ENCODE results near the gene JAG2. TPM values are rescaled to one million over a fixed set of nuclear protein-coding genes. Genes with fewer than 3 reads are reported as not detected.

The JAG2 gene
- polyA plus RNA-seq, 4 donors = 6.8 to 11.4 (median 9.8) TPM

DNA sequence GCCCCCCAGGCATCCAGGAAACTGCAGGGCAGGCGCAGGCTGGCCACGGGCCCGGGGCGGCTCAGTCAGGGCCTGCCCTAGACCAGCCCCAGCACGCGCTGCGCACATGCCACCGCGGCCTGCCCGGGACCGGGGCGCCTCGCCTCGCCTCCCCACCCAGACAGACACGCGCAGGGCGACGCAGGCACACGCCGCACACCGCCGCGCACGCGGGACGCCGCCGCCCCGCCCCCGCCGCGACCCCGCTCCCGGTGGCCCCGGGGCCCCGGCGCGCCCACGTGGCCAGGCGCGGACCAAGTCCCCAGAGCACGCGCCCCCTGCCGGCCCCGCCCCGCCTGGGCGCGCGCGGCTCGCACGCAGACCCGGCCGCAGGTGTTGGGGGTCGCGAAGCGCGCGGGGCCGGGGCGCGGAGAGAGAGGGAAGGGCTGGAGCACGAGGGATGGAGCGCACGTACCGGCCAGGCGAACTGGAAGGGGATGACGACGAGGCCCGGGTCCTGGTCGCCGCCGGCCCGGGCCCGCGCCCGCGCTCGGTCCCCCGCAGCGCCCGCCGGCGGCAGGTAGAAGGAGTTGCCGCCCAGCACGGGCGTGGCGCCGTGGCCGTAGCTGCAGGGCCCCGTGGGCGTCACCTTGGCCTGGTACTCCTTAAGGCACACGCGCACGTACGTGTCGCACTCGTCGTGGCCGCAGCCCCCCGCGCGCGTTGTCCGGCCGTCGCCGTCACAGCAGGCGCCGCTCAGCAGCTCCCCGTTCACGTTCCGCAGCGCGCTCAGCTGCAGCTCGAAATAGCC lies 1.1 kb downstream of the JAG2 start:
- no peak for DNase-seq (ENCODE audit: low read depth in 4 of 4, low spot score in 2 of 4)

DNA sequence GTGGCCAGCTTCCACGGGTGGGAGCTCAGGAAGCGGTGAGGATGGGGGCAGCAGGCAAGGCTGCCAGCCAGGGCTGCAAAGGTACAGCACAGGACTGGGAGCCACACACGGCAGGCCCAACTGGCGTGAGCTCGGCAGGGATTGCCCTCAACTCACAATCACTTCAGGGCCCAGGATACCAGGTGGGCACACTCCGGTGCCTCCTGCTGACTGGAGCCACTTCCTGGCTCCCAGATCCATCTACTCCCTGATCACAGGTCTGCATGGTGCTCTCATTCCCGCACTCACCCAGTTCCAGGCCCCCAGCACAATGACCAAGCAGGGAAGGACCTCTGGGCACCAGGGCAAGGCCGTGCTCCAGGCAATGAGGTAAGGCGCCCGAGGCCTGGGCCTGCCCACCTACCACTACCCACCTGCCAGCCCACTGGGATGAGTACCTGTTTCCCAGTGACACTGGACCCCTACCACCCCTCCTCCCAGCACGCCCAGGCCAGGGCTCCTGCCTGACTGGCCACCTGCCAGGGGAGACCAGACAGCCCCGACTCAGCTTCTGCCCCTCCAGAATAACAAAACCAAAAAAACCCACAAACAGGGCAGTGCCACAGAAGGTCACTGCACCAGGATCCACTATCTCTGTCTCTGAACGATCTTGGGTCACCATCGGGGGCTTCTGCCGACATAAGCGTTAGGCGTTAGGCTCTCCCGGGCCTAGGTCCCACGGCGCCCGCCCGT lies 1.8 kb downstream of the JAG2 start:
- DNase-seq (ENCODE audit: low read depth in 4 of 4, low spot score in 2 of 4) = no peak

DNA sequence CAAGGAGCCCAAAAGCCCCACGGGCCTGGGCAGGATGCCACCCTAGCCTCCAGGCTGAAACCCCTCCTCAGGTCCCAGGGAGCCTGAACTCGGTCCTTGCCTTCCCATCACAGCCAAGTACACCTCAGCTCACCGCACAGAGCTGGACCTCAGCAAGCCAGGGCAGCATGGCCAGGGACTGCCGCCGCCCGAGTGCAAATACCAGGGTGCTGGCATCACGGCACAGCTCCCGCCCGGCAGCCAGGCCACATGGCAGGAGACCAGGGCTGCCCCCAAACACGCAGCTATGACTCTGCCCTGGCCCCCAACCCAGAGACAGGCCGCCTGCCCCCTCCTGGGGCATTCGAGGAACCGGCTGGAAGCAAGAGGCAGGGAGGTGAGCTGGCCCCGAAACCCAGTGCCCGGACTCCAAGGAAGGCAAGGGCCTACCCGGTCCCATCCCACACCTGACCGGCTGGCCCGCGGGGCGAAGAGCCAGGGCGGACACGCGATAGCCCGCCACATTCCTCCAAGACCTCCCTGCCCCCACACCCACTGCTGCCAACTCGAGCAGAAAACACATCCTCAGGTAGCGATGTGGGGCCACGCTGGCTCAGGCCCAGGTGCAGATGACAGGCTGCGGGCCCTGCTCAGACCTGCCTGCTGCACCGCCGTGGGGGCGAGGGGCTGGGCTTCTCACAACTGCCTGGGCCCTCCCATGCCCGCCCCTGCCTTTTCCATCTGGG lies 2.7 kb downstream of the JAG2 start:
- no peak for DNase-seq (ENCODE audit: low read depth in 4 of 4, low spot score in 2 of 4)

DNA sequence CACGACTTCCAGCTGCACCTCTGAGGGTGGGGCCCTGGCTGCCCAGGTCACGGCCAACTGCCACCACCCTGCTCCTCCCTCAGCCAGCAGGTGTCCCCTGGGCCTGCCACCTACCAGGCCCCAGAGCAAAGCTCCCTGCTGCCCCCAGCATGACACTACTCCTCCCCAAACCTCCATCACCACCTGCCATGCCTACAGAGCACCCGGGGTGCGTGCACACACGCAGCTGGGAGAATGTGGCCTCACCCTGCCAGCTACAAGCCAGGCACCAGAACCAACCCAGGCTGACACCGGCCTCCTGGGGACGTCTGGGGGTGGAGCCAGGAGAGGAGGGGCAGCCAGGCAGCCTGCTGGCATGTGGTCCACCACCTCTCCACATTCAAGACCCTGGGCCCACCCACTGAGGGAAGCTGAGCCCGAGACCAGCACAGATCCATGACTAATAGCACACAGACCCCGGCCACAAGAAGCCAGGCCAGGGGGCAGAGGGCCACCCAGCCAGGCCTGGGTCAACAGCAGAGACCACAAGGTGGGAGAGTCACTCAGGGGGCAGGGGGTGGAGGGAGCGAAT lies 3.4 kb downstream of the JAG2 start:
- DNase-seq (ENCODE audit: low read depth in 4 of 4, low spot score in 2 of 4) = no peak

DNA sequence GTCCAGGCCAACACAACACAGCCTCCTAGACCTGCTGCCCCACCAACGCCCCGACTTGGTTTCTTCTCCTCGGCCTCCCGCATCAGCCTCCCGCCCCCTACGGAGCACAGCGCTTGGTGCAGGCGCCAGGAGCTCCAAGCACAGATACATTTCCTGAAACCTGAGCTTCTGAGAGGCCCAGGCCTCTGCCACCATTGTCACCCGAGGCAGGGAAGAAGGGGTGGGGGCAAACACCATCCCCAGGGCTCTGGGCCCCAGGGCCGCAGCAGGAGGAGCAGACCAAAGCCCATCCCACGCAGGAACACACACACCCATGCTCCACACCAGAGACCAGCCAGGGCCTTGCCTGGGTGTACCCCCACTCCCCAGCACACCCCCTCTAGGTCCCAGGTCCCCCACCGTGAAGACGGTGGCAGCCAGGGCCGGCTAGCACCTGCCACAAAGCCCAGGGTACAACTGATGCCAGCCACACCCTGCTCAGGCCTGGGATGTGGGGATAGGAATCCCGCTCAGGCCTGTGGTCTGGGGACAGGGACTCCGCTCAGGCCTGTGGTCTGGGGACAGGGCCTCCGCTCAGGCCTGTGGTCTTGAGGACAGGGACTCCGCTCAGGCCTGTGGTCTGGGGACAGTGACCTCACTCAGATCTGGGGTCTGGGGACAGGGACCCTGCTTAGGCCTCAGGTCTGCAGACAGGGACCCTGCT lies 5.4 kb downstream of the JAG2 start:
- DNase-seq (ENCODE audit: low read depth in 4 of 4, low spot score in 2 of 4) = no peak

DNA sequence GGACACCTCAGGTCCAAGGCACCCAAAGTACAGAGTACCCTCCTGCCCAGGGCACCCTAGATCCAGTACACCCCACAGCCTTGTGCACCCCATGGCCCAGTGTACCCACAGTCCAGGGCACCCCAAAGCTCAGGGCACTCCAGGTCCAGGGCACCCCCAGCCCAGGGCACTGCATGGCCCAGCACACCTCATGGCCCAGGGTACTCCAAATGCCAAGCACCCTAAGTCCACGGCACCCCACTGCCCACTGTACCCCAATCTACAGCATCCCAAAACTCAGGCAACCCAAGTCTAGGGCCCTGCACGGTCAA lies 6.0 kb downstream of the JAG2 start:
- no peak for DNase-seq (ENCODE audit: low read depth in 4 of 4, low spot score in 2 of 4)

DNA sequence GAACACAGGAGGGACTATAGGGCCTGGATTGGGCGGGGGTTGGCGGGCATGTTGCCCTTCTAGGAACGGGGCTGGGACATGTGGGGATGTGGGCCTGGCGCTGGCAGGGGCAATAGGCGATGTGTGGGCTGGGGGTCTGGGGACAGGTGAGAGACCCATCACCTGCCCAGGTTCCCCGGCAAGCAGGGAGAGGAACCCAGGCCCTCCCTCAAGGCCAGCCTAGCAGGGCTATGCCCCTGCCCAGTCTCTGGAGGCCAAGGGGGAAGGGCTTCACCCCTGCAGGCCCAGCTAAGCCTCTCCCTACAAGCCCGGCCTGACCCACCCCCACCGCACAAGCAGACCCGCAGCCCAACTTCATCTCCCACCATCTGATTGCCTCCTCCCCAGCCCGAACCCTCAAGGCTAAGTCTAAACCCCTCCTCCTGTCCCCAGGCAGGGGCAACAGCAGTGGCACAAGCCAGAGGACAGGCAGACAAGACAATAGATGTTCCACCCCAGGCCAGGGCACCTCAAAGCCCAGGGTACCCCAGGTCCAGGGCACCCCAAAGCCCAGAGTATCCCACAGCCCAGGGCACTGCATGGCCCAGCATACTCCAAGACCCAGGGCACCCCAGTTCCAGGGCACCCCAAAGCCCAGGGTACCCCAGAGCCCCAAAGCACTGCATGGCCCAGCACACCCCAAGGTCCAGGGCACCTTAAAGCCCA lies 6.5 kb downstream of the JAG2 start:
- DNase-seq (ENCODE audit: low read depth in 4 of 4, low spot score in 2 of 4) = no peak

DNA sequence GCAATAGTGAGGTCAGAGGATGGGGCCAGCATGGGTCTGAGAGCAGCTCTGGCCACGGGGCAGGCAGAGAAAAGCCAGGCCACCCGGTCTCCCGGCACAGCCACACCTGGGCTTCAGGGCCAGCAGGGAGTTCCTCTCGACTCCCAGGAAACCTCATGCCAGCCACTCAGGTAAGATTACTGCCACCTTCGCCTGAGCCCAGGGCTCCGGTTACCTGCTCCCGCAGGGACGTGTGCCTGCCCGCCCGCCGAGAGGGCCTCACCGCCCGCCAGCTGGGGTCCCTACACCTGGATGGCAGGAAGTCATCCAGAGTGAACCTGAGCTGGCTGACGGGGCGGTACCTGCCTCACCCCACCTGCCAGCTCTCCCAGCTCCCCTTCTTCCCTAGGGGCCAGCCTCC lies 7.3 kb downstream of the JAG2 start:
- no peak for DNase-seq (ENCODE audit: low read depth in 4 of 4, low spot score in 2 of 4)

DNA sequence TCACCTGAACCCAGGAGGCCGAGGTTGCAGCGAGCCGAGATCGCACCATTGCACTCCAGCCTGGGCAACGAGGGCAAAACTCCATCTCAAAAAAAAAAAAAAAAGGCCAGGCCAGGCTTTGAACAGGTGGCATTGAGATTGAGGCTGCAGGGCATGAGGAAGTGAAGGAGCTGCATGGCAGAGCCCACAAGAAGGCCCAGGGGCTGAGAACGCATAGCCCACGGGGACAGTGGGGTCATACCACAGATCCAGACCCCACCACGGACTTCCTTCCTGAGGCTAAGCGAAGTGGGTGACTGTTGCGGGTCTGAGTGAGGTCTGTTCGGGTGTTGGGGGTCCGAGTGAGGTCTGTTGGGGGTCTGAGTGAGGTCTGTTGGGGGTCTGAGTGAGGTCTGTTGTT lies 7.8 kb downstream of the JAG2 start:
- no peak for DNase-seq (ENCODE audit: low read depth in 4 of 4, low spot score in 2 of 4)

DNA sequence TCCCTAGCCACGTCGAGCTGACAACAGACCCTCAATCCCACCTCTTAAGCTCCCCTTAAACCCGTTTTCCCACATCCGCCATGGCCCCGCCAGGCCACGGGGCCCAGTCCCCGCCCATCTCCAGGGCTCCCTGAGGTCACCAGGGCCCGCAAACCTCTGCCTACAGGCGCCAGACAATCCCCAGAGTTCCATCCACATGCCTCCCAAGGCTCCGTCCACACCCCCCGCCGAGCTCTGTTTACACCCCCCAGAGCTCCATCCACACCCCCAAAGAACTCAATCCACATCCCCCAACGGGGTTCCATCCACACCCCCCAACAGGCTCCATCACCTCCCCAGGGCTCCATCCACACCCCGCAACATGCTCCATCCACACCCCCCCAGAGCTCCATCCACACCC lies 9.2 kb downstream of the JAG2 start:
- no peak for DNase-seq (ENCODE audit: low read depth in 4 of 4, low spot score in 2 of 4)

DNA sequence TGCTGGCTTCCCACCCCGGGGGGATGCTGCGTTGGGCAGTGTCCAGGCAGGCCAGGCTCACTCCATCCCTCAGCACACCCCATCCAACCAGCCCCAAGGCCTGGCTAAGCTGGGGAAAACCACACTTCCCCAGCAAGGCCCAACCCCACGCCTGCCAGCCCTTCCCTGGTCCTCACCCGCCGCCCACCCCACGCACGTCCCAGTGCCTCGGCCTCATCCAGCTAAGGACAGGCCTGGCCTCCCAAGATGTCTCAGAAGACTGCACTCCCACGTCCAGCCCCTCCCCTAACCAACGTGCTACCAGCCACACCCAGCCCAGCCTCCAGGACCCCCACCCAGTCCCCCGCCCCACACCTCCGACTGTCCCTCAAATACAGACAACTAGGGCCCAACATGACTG lies 9.8 kb downstream of the JAG2 start:
- no peak for DNase-seq (ENCODE audit: low read depth in 4 of 4, low spot score in 2 of 4)

DNA sequence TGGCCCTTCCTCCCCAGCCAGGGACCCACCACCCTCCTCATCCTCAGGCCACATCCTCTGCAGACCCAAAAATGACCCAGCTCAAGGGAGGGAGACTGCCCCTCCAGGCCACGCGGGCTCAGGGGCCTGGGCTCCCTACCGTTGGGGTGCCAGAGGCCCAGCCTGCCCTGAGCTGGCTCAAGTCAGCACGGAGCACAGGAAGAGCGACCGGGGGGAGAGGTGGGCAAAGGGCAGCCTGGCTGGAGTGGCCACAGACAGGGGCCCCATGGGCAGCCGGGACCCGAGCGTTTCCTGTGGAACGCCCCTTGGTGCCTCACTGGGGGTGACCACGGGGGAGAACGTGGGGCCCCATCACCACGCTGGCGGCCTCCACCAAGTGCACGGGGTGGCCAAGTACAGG lies 10.7 kb downstream of the JAG2 start:
- DNase-seq (ENCODE audit: low read depth in 4 of 4, low spot score in 2 of 4) = no peak

DNA sequence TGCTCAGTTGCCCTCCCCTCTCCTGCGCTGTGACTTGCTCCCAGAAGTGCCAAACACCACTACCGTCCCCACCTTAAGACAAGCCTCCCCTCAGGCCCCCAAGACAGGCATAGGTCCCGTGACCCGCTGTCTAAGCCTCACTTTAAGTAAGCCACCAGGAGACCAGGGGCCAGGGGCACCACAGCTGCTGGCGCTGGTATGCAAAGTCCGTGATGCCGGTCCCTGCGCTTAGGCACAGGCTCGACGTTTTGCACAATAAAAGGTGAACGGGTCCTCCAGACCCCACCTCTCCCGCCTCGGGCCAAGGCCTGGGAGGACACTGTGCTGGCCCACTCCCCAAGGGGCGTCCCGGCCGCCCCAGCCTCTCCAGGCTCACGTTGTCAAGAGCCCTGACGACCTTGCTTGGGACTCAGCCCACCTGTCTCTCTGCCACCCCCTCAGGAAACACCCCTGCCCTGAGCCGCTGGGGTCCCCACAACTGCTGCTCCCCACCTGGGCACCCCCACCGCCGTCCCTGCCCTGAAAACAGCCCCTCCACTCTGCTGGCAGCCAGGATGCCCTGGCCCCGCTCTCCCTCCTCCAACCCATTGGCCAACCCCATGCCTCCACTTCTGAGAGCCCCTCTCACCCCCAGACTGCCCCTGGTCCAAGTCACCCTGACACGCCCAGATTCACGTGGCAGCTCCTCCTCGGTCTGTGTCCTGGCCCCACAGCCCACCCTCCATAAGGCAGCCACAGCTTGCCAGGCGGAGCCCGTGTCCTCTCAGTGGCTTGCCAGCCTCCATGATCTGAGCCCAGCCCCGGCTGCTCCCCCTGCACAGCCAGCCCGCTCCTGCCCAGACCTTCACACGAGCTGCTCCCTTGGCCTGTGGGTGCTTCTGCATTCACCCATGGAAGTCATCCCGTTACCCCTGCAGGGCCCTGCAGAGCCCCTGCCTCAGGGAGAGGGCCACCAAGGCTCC lies 11.9 kb downstream of the JAG2 start:
- no peak for DNase-seq (ENCODE audit: low read depth in 4 of 4, low spot score in 2 of 4)

DNA sequence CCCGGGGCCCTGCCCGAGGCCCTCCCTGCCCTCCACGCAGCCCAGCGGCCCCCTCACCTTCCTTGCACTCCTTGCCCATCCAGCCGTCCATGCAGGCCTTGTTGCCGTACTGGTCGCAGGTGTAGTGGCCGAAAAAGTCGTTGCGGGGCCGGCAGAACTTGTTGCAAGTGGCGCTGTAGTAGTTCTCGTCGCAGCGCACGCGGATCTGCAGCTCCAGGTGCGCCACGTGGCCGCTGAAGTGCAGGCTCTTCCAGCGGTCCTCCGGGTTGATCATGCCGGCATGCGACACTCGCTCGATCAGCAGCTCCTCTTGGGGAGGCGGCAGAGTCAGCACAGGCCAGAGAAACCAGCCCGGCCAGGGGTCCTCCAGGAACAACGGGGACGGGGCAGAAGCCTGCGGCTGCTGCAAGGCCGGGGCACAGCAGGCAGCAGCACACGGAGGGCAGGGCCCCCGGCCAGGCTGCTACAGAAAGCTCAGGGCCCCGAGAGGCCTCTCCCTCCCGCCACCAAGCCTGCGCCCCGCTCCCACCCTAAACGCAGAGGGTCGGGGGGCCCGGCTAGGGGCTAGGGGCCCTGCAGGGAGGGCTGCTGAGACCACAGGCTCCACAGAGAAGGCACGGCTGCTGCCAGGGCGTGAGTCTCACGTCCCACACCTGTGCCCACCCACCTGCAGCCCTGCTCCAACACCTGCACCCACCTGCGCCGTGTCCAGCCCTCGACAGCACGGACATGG lies 12.7 kb downstream of the JAG2 start:
- DNase-seq (ENCODE audit: low read depth in 4 of 4, low spot score in 2 of 4) = no peak

GRCh38 chr14:105155071-105155651 lies 13.4 kb downstream of the JAG2 start:
- no peak for DNase-seq (ENCODE audit: low read depth in 4 of 4, low spot score in 2 of 4)

DNA sequence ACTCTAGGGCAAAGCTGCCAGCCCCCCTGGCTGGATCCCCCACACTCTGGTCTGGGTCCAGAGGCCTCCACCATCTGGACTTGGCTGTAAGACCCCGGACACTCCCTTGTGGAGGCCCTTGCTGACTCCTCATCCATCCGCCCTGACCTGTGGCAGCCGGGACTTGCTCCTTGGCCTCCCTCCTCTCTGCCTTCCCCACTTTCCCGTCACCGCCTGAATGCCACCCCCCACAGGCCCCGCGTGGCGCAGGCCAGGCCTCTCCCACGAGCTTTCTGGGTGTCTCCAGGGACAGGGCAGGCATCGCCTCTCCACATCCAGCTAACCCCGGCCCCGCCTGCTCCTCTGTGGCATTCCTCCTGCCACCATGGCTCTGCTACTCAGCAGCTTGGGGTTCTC lies 14.1 kb downstream of the JAG2 start:
- DNase-seq (ENCODE audit: low read depth in 4 of 4, low spot score in 2 of 4) = no peak

DNA sequence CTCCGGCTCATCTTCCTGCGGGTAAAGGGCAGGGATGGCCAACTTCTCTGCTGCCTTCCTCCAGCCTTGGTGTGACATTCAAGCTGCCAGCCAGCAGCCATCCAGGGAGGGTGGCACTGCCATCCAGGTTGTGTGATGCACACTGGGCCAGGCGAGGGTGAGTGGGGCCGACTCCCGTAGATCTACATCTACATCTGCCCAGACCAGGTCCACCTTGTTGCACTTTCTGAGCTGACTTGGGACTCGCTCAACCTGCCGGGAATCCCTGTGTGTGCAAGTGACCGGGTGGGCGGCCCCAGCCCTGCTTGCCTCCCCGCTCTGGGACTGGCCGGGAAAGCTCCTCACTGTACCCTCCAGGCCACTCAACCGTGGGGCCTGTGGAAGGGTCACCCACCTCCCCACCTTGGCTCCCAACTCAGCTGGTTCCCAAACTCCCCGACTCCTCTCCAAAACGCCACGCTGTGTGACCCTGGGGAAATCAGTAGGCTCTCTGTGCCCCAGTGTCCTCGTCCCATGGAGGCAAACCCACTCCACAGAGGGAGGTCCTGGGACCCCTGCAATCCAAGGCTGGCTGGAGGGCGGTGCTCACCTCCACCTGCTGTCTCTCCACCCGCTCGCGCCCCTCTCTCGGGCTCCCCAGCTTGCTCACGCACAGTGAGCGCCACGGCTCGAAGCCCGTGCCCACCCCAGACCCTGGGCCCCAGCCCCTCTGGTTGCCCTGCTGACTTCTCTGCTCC lies 14.7 kb downstream of the JAG2 start:
- DNase-seq (ENCODE audit: low read depth in 4 of 4, low spot score in 2 of 4) = no peak
